ENCODE measurements around the gene MAPK7.

Gene MAPK7

DNA sequence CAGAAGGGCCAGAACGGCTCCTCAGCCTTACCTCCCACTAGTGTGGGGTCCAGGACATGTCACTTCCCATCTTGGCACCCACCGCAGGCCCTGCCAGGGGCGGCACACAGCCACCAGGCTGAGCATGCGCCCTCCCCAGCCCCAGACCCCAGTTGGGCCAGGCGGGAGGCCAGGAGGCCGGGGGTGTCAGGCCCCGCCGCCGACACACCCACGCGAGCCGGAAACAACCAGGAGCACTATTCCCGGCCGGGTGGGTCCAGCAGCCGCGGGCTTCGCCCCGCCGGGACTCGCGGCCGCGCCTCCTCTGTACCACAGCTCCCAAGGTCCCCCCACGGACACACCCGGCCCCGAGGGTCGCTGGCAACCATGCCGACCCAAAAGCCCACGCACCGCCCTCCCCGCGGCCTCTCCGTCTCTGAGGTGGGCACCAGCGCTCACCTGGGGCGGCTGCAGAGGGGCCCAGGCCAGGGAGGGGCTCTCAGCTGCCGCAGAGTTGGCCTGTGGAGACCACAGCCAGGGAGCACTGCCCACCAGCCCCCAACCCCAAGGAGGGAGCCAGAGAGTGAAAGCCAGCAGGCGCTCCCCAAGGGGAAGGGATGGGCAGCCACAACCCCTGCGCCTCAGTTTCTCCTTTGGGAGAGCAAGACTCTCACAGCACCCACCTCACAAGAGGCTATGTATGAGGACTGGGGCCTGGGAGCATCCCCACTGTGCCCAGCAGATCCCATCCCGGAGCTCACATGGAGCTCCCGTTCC lies 33.8 kb upstream of the MAPK7 start:
- Histone ChIP-seq H3K27me3 (replicated peaks; ENCODE audit: control insufficient read depth, insufficient read depth, low read length) (no peaks in the 10 kb centered on the region), H3K36me3 (ENCODE audit: control insufficient read depth, insufficient read depth, low read length) (no peaks in the 10 kb centered on the region), H3K4me3 (replicated peaks; ENCODE audit: low read depth, low read length) (no peak overlapping the region)
- DNase-seq (ENCODE audit: extremely low read depth, insufficient read length), result no peak
- no peak for TF ChIP-seq CTCF (IDR thresholded peaks at IDR 0.05; ENCODE audit: insufficient read depth, low read length, poor library complexity, severe bottlenecking)

DNA sequence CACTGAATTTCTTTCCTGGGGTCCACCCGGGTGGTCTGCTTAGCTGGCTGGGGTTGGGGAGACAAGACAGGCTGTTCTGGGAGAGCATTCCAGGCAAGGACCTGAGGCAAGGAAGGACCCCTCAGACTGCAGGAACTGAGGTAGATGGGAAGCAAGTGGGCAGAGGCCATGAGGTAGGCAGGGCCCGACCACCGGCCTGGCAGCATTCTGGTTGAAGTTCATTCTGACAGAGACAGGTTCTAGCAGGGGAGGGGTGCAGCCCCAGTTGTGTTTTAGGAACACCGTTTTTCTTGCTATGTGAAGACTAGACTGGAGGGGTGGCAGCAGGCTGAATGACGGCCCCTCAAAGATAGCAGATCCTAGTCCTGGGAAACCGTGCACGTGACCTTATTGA lies 33.2 kb upstream of the MAPK7 start:
- H3K27me3 ChIP-seq (replicated peaks; ENCODE audit: control insufficient read depth, insufficient read depth, low read length), result no peaks in the 10 kb centered on the region
- no peak overlapping the region for H3K4me3 ChIP-seq (replicated peaks; ENCODE audit: low read depth, low read length)
- TF ChIP-seq CTCF (IDR thresholded peaks at IDR 0.05; ENCODE audit: insufficient read depth, low read length, poor library complexity, severe bottlenecking), result no peak
- no peak for DNase-seq (ENCODE audit: extremely low read depth, insufficient read length)
- H3K36me3 ChIP-seq (ENCODE audit: control insufficient read depth, insufficient read depth, low read length), result no peaks in the 10 kb centered on the region

DNA sequence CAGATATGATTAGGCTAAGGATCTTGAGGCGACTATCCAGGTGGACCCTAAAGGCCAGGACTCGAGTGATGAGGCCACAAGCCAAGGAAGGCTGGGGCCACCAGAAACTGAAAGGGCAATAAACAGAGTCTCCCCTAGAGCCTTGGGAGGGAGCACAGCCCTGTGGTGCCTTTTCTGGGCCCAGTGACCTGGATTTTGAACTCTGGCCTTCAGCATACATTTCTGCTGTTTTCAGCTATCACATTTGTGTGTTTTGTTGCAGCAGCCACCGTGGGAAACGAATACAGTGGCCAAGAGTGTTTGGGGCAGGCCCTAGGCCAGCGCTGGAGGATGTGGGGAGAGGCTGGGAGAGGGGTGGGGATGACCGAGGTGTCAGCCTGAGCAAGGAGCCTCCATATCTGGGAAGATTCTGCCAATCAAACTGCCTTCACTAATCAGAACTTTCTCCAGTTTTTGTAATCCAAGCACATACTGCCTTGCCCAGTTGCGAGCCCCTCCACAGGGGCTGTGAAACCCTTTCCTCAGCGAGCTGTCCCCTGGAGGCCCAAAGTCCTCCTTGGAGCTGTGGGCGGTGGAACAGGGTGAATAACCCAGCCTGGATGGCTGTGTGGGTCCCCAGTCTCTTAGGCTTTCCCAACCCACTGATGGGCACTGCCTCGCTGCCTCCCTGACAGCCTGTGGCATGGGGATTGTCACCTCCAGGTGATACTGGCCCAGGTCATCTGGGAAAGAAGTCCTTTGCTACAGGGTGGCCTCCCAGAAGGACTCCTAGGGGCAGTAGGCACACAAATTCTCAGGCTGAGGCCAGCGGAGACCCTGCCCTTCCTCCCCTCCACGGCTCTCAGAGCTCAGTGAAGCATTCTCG lies 32.6 kb upstream of the MAPK7 start:
- no peak for TF ChIP-seq CTCF (IDR thresholded peaks at IDR 0.05; ENCODE audit: insufficient read depth, low read length, poor library complexity, severe bottlenecking)
- DNase-seq (ENCODE audit: extremely low read depth, insufficient read length), result no peak
- Histone ChIP-seq H3K4me3 (replicated peaks; ENCODE audit: low read depth, low read length) (no peak overlapping the region), H3K36me3 (ENCODE audit: control insufficient read depth, insufficient read depth, low read length) (no peaks in the 10 kb centered on the region), H3K27me3 (replicated peaks; ENCODE audit: control insufficient read depth, insufficient read depth, low read length) (no peaks in the 10 kb centered on the region)

GRCh38 chr17:19346351-19347255 lies 31.7 kb upstream of the MAPK7 start:
- no peak for DNase-seq (ENCODE audit: extremely low read depth, insufficient read length)
- Histone ChIP-seq H3K27me3 (replicated peaks; ENCODE audit: control insufficient read depth, insufficient read depth, low read length) (no peaks in the 10 kb centered on the region), H3K4me3 (replicated peaks; ENCODE audit: low read depth, low read length) (no peak overlapping the region), H3K36me3 (ENCODE audit: control insufficient read depth, insufficient read depth, low read length) (no peaks in the 10 kb centered on the region)
- no peak for TF ChIP-seq CTCF (IDR thresholded peaks at IDR 0.05; ENCODE audit: insufficient read depth, low read length, poor library complexity, severe bottlenecking)

DNA sequence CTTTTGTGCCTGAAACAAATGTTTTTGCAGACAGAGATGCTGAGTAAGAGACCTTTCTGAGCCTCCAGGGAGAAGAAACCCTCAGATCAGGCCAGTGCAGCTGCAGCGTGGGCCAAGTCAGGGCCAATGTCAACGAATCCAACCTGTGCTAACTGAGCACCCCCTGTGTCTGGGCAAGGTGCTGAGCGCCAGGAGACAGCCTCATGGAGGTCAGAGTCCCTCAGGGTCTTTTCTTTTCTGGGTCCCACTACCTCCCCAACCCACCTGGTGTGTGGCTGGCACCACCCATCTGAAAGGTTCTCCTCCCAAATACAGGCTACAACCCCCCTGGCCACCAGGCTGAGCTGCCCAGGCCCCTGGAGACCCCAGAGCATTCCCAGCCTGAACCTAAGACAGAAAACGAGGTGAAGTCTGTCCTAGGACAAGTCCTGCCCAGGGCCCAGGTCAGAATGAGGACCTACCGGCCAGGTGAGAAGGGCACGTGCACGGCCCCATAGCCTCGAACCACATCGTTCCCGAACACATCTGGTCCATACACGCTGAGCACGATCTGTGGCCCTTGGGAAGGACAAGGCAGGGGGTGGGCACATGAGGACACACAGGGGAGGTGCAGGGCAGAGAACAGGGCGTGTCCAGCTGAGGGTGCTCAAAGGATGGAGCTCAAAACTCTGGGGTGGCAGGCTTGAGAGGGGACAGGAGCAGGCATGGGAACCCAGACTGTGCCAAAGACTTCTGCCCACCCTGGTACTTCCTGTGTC lies 30.8 kb upstream of the MAPK7 start:
- no peak overlapping the region for H3K4me3 ChIP-seq (replicated peaks; ENCODE audit: low read depth, low read length)
- no peak for DNase-seq (ENCODE audit: extremely low read depth, insufficient read length)
- no peaks in the 10 kb centered on the region for H3K27me3 ChIP-seq (replicated peaks; ENCODE audit: control insufficient read depth, insufficient read depth, low read length)
- TF ChIP-seq CTCF (IDR thresholded peaks at IDR 0.05; ENCODE audit: insufficient read depth, low read length, poor library complexity, severe bottlenecking), result no peak
- H3K36me3 ChIP-seq (ENCODE audit: control insufficient read depth, insufficient read depth, low read length), result no peaks in the 10 kb centered on the region

All from GM06990 (cell line).